Endometrial microvascular endothelial cells (primary cell): ENCODE results near the gene POLE3. TPM values are rescaled to one million over a fixed set of nuclear protein-coding genes. Genes with fewer than 3 reads are reported as not detected.

ENCODE experiments used
- in situ Hi-C: cut with HindIII; loops from 2 replicates; pipeline ENCODE4 v1.10.0; 2017; ENCODE audit warnings: low sequenced_read_pairs, low pct_unique_long_range_greater_than_20kb; ENCODE audit errors: inconsistent ontology term
- total RNA-seq: library from RNA; depleted of rRNA; stranded (reverse); fragments of >200 nt; gene quantifications from one replicate; pipeline ENCODE4 v1.2.3, GENCODE V29; 2015; ENCODE audit errors: inconsistent ontology term

Gene POLE3
- total RNA-seq, 1 donor from 2014 or later, result 78.8 TPM

DNA sequence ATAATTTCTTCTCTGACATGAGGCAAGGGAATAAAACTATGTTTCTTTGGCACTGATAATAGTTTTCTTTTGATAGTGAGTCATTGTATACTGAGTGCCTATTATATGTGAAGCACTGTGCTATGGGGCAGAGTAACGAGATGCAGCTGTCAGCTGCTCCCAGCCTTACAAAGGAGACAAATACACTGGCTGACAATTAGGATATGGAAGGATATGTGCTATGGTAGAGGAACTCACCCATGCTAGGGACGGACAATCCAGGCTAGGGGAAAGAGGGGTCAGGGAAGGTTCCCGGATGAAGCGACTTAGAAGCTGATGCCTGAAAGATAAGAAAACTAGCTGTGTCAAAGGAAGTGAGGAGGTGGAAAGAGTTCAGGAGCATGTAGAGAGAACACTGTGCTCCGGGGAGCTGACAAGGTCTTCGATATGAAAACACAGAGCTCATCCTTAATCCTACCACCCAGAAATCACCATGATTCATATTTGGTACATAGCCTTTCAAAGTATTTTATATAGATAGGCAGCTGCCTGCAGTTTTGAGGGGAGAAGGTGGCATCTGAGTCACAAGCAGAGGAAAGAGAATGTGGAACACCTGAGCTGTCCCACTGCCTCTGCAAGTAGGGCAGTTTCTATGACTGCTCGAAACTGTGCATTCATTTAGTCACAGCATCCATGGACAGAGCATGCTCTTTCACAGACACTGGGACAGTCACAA lies 49.0 kb downstream of the POLE3 start:
- in situ Hi-C loops, result no loop called here

DNA sequence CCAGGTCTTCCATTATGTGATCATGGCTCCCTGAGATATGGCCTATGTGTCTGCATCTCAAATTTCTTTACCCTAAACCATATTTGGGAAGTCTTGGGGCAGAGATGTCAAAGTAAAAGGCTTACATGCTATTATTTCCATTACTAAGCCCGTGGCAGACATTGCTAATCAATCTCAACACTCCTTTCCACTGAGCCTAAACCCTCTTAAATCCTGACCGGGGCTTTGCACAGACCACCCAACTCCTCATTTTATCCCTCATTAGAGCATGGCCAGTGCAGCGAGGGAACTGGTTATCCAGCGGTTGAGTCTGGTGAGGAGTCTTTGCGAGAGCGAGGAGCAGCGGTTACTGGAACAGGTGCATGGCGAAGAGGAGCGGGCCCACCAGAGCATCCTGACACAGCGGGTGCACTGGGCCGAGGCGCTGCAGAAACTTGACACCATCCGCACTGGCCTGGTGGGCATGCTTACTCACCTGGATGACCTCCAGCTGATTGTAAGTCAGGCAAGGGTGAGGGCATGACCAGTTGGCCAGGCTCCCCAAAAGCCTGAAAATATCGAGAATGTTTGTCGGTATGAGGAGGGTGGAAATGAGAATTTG lies 50.1 kb downstream of the POLE3 start:
- in situ Hi-C loops, result no loop called here

DNA sequence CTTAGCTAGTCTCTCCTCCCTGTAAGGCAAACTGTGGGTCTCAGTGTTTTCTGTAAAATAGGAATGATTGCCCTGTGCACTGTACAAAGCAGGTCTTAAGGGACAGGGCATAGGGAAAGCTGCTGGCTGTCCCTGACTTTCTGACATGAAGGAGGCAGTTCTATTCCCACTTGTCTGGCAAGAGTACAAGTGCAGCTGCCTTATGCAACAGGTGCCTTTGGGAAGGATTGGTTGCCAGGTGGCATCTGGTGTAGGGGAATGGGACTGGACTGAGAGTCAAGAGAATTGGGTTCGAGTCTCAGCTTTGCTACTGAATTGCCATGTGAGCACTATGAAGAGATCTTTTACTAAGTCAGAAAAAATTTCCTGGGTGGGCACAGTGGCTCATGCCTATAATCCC lies 51.1 kb downstream of the POLE3 start:
- in situ Hi-C loops, result no loop called here

Other genes starting within 250 kb of the POLE3 start
- 21.1 TPM for gene FKBP15, start 189.4 kb downstream of the POLE3 start, total RNA-seq
- gene SLC31A1, start 189.1 kb downstream of the POLE3 start, total RNA-seq, result 17.2 TPM
- gene CDC26, start 135.1 kb downstream of the POLE3 start, total RNA-seq, result 38.0 TPM
- gene PRPF4, start 135.0 kb downstream of the POLE3 start, total RNA-seq, result 33.1 TPM
- gene RNF183, start 107.3 kb downstream of the POLE3 start, total RNA-seq, result not detected
- gene WDR31, start 70.4 kb downstream of the POLE3 start, total RNA-seq, result not detected
- not detected for gene BSPRY, start 61.1 kb downstream of the POLE3 start, total RNA-seq
- gene HDHD3, start 33.7 kb downstream of the POLE3 start, total RNA-seq, result 5.9 TPM
- gene ALAD, start 9.4 kb downstream of the POLE3 start, total RNA-seq, result 9.6 TPM
- gene C9orf43, start 72 bp upstream of the POLE3 start, total RNA-seq, result 0.09 TPM
- gene RGS3, start 53.1 kb upstream of the POLE3 start, total RNA-seq, result 106 TPM